ENCODE measurements around the gene LARP4.

DNA sequence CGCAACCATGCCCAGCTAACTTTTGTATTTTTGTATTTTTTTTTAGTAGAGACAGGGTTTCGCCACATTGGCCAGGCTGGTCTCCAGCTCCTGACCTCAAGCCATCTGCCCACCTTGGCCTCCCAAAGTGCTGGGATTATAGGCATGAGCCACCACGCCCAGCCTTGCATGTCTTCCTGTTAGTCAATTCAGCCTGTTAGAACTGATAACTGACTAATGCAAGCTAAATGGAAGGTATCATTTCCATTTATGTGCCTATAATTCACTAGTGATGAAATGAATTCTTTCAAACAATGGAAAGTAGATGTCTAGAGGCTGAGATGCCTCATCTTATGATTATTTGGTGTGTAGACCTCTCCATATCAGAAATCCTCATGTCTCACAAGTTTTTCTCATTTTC lies 66.8 kb downstream of the LARP4 start:
- TF ChIP-seq, protein P1, sequence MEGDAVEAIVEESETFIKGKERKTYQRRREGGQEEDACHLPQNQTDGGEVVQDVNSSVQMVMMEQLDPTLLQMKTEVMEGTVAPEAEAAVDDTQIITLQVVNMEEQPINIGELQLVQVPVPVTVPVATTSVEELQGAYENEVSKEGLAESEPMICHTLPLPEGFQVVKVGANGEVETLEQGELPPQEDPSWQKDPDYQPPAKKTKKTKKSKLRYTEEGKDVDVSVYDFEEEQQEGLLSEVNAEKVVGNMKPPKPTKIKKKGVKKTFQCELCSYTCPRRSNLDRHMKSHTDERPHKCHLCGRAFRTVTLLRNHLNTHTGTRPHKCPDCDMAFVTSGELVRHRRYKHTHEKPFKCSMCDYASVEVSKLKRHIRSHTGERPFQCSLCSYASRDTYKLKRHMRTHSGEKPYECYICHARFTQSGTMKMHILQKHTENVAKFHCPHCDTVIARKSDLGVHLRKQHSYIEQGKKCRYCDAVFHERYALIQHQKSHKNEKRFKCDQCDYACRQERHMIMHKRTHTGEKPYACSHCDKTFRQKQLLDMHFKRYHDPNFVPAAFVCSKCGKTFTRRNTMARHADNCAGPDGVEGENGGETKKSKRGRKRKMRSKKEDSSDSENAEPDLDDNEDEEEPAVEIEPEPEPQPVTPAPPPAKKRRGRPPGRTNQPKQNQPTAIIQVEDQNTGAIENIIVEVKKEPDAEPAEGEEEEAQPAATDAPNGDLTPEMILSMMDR (IDR thresholded peaks at IDR 0.05) = no peak
- TF ChIP-seq POLR2A (IDR thresholded peaks at IDR 0.05) = no peak

Data from uterus (tissue), 2 donors.